Measurements from ENCODE around the gene SBNO2. TPM values are rescaled to one million over a fixed set of nuclear protein-coding genes. Genes with fewer than 3 reads are reported as not detected.

The SBNO2 gene
- total and polyA plus RNA-seq, 8 donors = 16.3 to 74.7 (median 42.7) TPM

GRCh38 chr19:1072371-1073015 lies 101.6 kb downstream of the SBNO2 start:
- intact Hi-C loops (cut with DNase I; ENCODE audit: low total_unique reads) = no loop called here
- peaks cover 26 to 94% (median 71%) of the 10 kb centered on the region in 4 donors for H3K4me1 ChIP-seq
- WGBS, 5 donors = 71 to 83% (median 81%) methylated on average over 11 of the region's 11 CpGs
- no peaks in the 10 kb centered on the region for H3K9me3 ChIP-seq
- H3K27ac ChIP-seq = no peak overlapping the region
- peaks cover 0 to 23% (median 0%) of the 10 kb centered on the region in 4 donors for H3K36me3 ChIP-seq
- no peak overlapping the region for H3K4me3 ChIP-seq
- TF ChIP-seq POLR2AphosphoS5 (IDR thresholded peaks at IDR 0.05) = no peak
- TF ChIP-seq POLR2A (IDR thresholded peaks at IDR 0.05) = no peak
- no peak for TF ChIP-seq CTCF (IDR thresholded peaks at IDR 0.05)
- no peak for TF ChIP-seq EP300 (IDR thresholded peaks at IDR 0.05)
- H3K27me3 ChIP-seq = peaks cover 0 to 51% (median 21%) of the 10 kb centered on the region in 3 donors
- no peak for DNase-seq

GRCh38 chr19:1070931-1071791 lies 102.9 kb downstream of the SBNO2 start:
- Histone ChIP-seq H3K27me3 (peaks cover 0 to 65% (median 35%) of the 10 kb centered on the region in 3 donors), H3K4me3 (peak overlapping the region; percentile 0 to 26 (median 14)), H3K27ac (no peak overlapping the region), H3K36me3 (peaks cover 0 to 23% (median 0%) of the 10 kb centered on the region in 4 donors), H3K4me1 (peaks cover 39 to 94% (median 75%) of the 10 kb centered on the region in 4 donors), H3K9me3 (no peaks in the 10 kb centered on the region)
- DNase-seq = no peak
- TF ChIP-seq CTCF (IDR thresholded peaks at IDR 0.05) (no peak), EP300 (IDR thresholded peaks at IDR 0.05) (no peak)
- intact Hi-C loops (cut with DNase I; ENCODE audit: low total_unique reads) = no loop called here
- WGBS, 5 donors = 14 to 30% (median 19%) methylated on average over 24 to 99 of the region's 99 CpGs

- no peak for DNase-seq
- intact Hi-C loops (cut with DNase I; ENCODE audit: low total_unique reads) = no loop called here
- H3K36me3 ChIP-seq = peaks cover 0 to 23% (median 0%) of the 10 kb centered on the region in 4 donors
- H3K4me1 ChIP-seq = peaks cover 44 to 94% (median 76%) of the 10 kb centered on the region in 4 donors
- no peak overlapping the region for H3K27ac ChIP-seq
- peaks cover 0 to 71% (median 39%) of the 10 kb centered on the region in 3 donors for H3K27me3 ChIP-seq
- TF ChIP-seq POLR2A (IDR thresholded peaks at IDR 0.05) = no peak
- no peak for TF ChIP-seq POLR2AphosphoS5 (IDR thresholded peaks at IDR 0.05)
- no peak for TF ChIP-seq EP300 (IDR thresholded peaks at IDR 0.05)
- TF ChIP-seq CTCF (IDR thresholded peaks at IDR 0.05) = no peak
- H3K4me3 ChIP-seq = no peak overlapping the region
- WGBS, 5 donors = 14 to 51% (median 21%) methylated on average over 17 to 21 of the region's 21 CpGs
- no peaks in the 10 kb centered on the region for H3K9me3 ChIP-seq
These were observed 103.5 kb downstream of the SBNO2 start for GRCh38 chr19:1070576-1070930.

- peak; percentile 69 to 74 for DNase-seq
- Histone ChIP-seq H3K27me3 (peaks cover 0 to 78% (median 39%) of the 10 kb centered on the region in 3 donors), H3K27ac (peak overlapping the region; percentile 27 to 87 (median 77)), H3K36me3 (peaks cover 0 to 23% (median 0%) of the 10 kb centered on the region in 4 donors), H3K9me3 (no peaks in the 10 kb centered on the region), H3K4me1 (peaks cover 53 to 94% (median 76%) of the 10 kb centered on the region in 4 donors), H3K4me3 (peak overlapping the region; percentile 42 to 62 (median 50))
- intact Hi-C loops (cut with DNase I; ENCODE audit: low total_unique reads) = no loop called here
- 25 to 35% (median 26%) methylated on average over 22 to 25 of the region's 25 CpGs for WGBS, 5 donors
- TF ChIP-seq POLR2A (IDR thresholded peaks at IDR 0.05) (no peak), POLR2AphosphoS5 (IDR thresholded peaks at IDR 0.05) (peak in 2 of 3 donors; percentile 25 to 35)
These were observed 104.9 kb downstream of the SBNO2 start for GRCh38 chr19:1069009-1069779.

Measured in stomach (tissue), 9 donors.